ENCODE results near the gene IL1RN. TPM values are rescaled to one million over a fixed set of nuclear protein-coding genes. Genes with fewer than 3 reads are reported as not detected.

IL1RN gene
- total and polyA plus RNA-seq, 10 of the 15 experiments (the other 5 are each of a cell fraction or from before 2014, with no cell fraction given) = 0.04 TPM; not detected in 7

GRCh38 chr2:113150258-113150601 is 22.8 kb downstream of the IL1RN start (continued):
- TF ChIP-seq, protein P1, sequence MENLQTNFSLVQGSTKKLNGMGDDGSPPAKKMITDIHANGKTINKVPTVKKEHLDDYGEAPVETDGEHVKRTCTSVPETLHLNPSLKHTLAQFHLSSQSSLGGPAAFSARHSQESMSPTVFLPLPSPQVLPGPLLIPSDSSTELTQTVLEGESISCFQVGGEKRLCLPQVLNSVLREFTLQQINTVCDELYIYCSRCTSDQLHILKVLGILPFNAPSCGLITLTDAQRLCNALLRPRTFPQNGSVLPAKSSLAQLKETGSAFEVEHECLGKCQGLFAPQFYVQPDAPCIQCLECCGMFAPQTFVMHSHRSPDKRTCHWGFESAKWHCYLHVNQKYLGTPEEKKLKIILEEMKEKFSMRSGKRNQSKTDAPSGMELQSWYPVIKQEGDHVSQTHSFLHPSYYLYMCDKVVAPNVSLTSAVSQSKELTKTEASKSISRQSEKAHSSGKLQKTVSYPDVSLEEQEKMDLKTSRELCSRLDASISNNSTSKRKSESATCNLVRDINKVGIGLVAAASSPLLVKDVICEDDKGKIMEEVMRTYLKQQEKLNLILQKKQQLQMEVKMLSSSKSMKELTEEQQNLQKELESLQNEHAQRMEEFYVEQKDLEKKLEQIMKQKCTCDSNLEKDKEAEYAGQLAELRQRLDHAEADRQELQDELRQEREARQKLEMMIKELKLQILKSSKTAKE (IDR thresholded peaks at IDR 0.05; ENCODE audit: low read depth, poor library complexity, severe bottlenecking) = no peak

DNA sequence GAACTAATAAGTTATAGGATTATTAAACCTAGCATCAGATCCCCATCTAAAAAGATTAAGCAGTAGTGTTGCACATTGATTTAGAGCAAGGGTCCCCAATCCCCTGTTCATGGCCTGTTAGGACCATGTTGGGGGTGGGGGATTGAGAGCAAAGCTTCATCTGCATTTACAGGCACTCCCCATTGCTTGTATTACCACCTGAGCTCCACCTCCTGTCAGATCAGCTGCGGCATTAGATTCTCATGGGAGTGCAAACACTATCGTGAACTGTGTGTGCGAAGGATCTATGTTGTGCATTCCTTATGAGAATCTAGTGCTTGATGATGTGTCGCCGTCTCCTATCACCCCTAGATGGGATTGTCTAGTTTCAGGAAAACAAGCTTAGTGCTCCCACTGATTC is 27.9 kb downstream of the IL1RN start:
- FAIRE-seq (no peak), DNase-seq (ENCODE audit: low read depth, low spot score) (no peak), ATAC-seq (no peak)
- CTCF ChIA-PET = interaction anchor here (0.6 to 1.9 kb wide), 6 partner anchors 10 to 44 kb away, joined by 3 to 14 read pairs (median 4); no protein-coding TSS in a partner anchor
- in situ Hi-C loops (cut with MboI) = no loop called here
- H2AFZ ChIP-seq (ENCODE audit: control insufficient read depth, low read depth, low read length) = no peak overlapping the region
- H3K4me1 ChIP-seq (ENCODE audit: control insufficient read depth, insufficient read depth, low read length) = peaks cover 12% of the 10 kb centered on the region
- no peaks in the 10 kb centered on the region for H3K36me3 ChIP-seq (ENCODE audit: control insufficient read depth in 2 of 2, insufficient read depth in 2 of 2, low read length in 1 of 2)
- H3K4me3 ChIP-seq = no peak overlapping the region
- SMC1A ChIA-PET (ENCODE audit: uncharacterized antibody, unreplicated experiment) = interaction anchor here (1.0 to 1.4 kb wide), 3 partner anchors 9 to 20 kb away, joined by 3 to 4 read pairs (median 4); no protein-coding TSS in a partner anchor
- no TSS peak for BruUV-seq (replicated peaks)
- 77% methylated on average over 5 of the region's 5 CpGs for WGBS (ENCODE audit: insufficient coverage, insufficient replicate concordance, low lambda C conversion rate, missing lambda C conversion rate)
- RAD21 ChIA-PET (ENCODE audit: unreplicated experiment) = no interaction called here
- peaks cover 0 to 3% of the 10 kb centered on the region in 2 experiments; a peak in 1 of 4 replicates for H3K27me3 ChIP-seq (replicated peaks in 1 of 2; ENCODE audit: control insufficient read depth in 2 of 2, insufficient read depth in 2 of 2, low read length in 1 of 2)
- H4K20me1 ChIP-seq (ENCODE audit: control insufficient read depth, insufficient read depth) = no peaks in the 10 kb centered on the region
- no peak overlapping the region for H3K9ac ChIP-seq (ENCODE audit: control insufficient read depth, insufficient read depth, low read length)
- POLR2A ChIA-PET = interaction anchor here (0.8 kb wide), 1 partner anchor 18 kb away, joined by 3 read pairs; the partner anchor contains the start of gene PSD4
- no peaks in the 10 kb centered on the region for H3K9me3 ChIP-seq (replicated peaks; ENCODE audit: control insufficient read depth, insufficient read depth, low read length)
- intact Hi-C loops (cut with micrococcal nuclease; ENCODE audit: unreplicated experiment) = no loop called here
- no peak overlapping the region for H3K4me2 ChIP-seq (ENCODE audit: control insufficient read depth, insufficient read depth)
- no peaks in the 10 kb centered on the region for H3K79me2 ChIP-seq (ENCODE audit: control insufficient read depth, insufficient read depth, low read length)
- no peak overlapping the region for H3K27ac ChIP-seq (ENCODE audit: control insufficient read depth, insufficient read depth)
- no peak for TF ChIP-seq SMAD5 (IDR thresholded peaks at IDR 0.05; ENCODE audit: low read depth)
- TF ChIP-seq STAT3 (IDR thresholded peaks at IDR 0.05; ENCODE audit: low read depth, low read length) = no peak
- TF ChIP-seq, protein P2, sequence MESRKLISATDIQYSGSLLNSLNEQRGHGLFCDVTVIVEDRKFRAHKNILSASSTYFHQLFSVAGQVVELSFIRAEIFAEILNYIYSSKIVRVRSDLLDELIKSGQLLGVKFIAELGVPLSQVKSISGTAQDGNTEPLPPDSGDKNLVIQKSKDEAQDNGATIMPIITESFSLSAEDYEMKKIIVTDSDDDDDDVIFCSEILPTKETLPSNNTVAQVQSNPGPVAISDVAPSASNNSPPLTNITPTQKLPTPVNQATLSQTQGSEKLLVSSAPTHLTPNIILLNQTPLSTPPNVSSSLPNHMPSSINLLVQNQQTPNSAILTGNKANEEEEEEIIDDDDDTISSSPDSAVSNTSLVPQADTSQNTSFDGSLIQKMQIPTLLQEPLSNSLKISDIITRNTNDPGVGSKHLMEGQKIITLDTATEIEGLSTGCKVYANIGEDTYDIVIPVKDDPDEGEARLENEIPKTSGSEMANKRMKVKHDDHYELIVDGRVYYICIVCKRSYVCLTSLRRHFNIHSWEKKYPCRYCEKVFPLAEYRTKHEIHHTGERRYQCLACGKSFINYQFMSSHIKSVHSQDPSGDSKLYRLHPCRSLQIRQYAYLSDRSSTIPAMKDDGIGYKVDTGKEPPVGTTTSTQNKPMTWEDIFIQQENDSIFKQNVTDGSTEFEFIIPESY (IDR thresholded peaks at IDR 0.05) = no peak
- TF ChIP-seq MYC (IDR thresholded peaks at IDR 0.05; ENCODE audit: insufficient read depth, insufficient read length, insufficient replicate concordance, low read length, severe bottlenecking) = no peak
- no peak for TF ChIP-seq KLF5 (IDR thresholded peaks at IDR 0.05; ENCODE audit: partially characterized antibody)
- no peak for TF ChIP-seq GATAD2B (conservative IDR thresholded peaks at IDR 0.05; ENCODE audit: low read depth)
- TF ChIP-seq TARDBP (IDR thresholded peaks at IDR 0.05; ENCODE audit: borderline replicate concordance) = no peak
- TF ChIP-seq SPI1 (IDR thresholded peaks at IDR 0.05; ENCODE audit: borderline replicate concordance, insufficient read depth, low read depth, low read length) = no peak
- TF ChIP-seq SRF (IDR thresholded peaks at IDR 0.05; ENCODE audit: low read depth in 2 of 2, low read length in 2 of 2) = no peak
- no peak for TF ChIP-seq USF2 (IDR thresholded peaks at IDR 0.05; ENCODE audit: borderline replicate concordance, low read depth, low read length)
- TF ChIP-seq RELB (IDR thresholded peaks at IDR 0.05; ENCODE audit: low read depth) = no peak
- TF ChIP-seq, protein P3, sequence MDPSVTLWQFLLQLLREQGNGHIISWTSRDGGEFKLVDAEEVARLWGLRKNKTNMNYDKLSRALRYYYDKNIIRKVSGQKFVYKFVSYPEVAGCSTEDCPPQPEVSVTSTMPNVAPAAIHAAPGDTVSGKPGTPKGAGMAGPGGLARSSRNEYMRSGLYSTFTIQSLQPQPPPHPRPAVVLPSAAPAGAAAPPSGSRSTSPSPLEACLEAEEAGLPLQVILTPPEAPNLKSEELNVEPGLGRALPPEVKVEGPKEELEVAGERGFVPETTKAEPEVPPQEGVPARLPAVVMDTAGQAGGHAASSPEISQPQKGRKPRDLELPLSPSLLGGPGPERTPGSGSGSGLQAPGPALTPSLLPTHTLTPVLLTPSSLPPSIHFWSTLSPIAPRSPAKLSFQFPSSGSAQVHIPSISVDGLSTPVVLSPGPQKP (IDR thresholded peaks at IDR 0.05; ENCODE audit: low read depth, low read length) = no peak
- no peak for TF ChIP-seq EP300 (IDR thresholded peaks at IDR 0.05; ENCODE audit: borderline replicate concordance in 1 of 2, control insufficient read depth in 1 of 2, low read depth in 2 of 2, low read length in 2 of 2)
- TF ChIP-seq NBN (IDR thresholded peaks at IDR 0.05) = no peak

Measured in GM12878 (cell line).